GM12878 (cell line): ENCODE measurements around the gene CWC25. TPM values are rescaled to one million over a fixed set of nuclear protein-coding genes. Genes with fewer than 3 reads are reported as not detected.
"Not testable (repeated sequence)": the region's sequence is repeated elsewhere in the genome, so short reads cannot be mapped to it uniquely, and the experiment has no call there.

Experiments
- ATAC-seq: fragments of 200-7000 bp; cut with Tn5 transposase; 3 replicates; pipeline ENCODE4 v1.9.1; 2020; ENCODE audit warnings: mild to moderate bottlenecking, moderate library complexity
- BruUV-seq: library from RNA; stranded (reverse); fragments of 400-500 nt; replicated peaks from 2 replicates; lab custom pipeline; 2021; lab: Mats Ljungman, UMichigan
- CTCF ChIA-PET: fragments of 300-600 bp; sonication (Branson Sonifier 250); formaldehyde crosslinking; extraction: SDS; loops from one replicate; lab custom pipeline; 2021; ENCODE audit warnings: inconsistent platforms; lab: Yijun Ruan, JAX
- POLR2A ChIA-PET: fragments of 350-600 bp; formaldehyde crosslinking; extraction: SDS; loops from one replicate; lab custom pipeline; 2021; ENCODE audit warnings: inconsistent platforms; lab: Charles Lee
- RAD21 ChIA-PET: fragments of 300-600 bp; sonication (Branson Sonifier 250); formaldehyde crosslinking; loops from one replicate; lab custom pipeline; 2023; ENCODE audit warnings: antibody characterized with exemption; ENCODE audit not compliant: unreplicated experiment; lab: Charles Lee
- SMC1A ChIA-PET: fragments of 300-600 bp; sonication (Branson Sonifier 250); formaldehyde crosslinking; loops from one replicate; lab custom pipeline; 2023; ENCODE audit not compliant: unreplicated experiment, uncharacterized antibody; lab: Charles Lee
- DNase-seq: peaks from one replicate; pipeline ENCODE4 v3.0.0-alpha.2; 2011; ENCODE audit warnings: low read depth, low spot score
- FAIRE-seq: peaks from 3 replicates; lab custom pipeline; 2011; peaks lifted over from hg19 to GRCh38; lab: Jason Lieb, UNC
- H2AFZ ChIP-seq: 2 replicates; pipeline ENCODE4 v1.6.0; 2011; ENCODE audit warnings: low read depth, low read length, control low read depth; ENCODE audit not compliant: control insufficient read depth
- H3K27ac ChIP-seq: 2 replicates; pipeline ENCODE4 v1.5.1; 2011; ENCODE audit warnings: control low read depth; ENCODE audit not compliant: control insufficient read depth, insufficient read depth
- H3K27me3 ChIP-seq, 2 experiments: replicated peaks in 1 of 2; 2 replicates each; pipeline versions ENCODE4 v1.6.0 to v1.6.1; 2011; ENCODE audit warnings: low read length in 1 of 2; ENCODE audit not compliant: control insufficient read depth in 2 of 2, insufficient read depth in 2 of 2
- H3K36me3 ChIP-seq, 2 experiments: 2 replicates each; pipeline ENCODE4 v1.5.1; 2011; ENCODE audit warnings: low read length in 1 of 2; ENCODE audit not compliant: control insufficient read depth in 2 of 2, insufficient read depth in 2 of 2
- H3K4me1 ChIP-seq: 2 replicates; pipeline ENCODE4 v1.6.1; 2011; ENCODE audit warnings: mild to moderate bottlenecking, low read length, moderate library complexity, mixed read lengths; ENCODE audit not compliant: control insufficient read depth, insufficient read depth
- H3K4me2 ChIP-seq: 2 replicates; pipeline ENCODE4 v1.6.0; 2011; ENCODE audit warnings: control low read depth; ENCODE audit not compliant: control insufficient read depth, insufficient read depth
- H3K4me3 ChIP-seq: fragments of 200-600 bp; sonication (generic); 2 replicates; pipeline ENCODE4 v1.5.1; 2016
- H3K79me2 ChIP-seq: 2 replicates; pipeline ENCODE4 v1.6.0; 2011; ENCODE audit warnings: low read length; ENCODE audit not compliant: control insufficient read depth, insufficient read depth
- H3K9ac ChIP-seq: 2 replicates; pipeline ENCODE4 v1.8.0; 2011; ENCODE audit warnings: low read length, control low read depth, mixed read lengths; ENCODE audit not compliant: control insufficient read depth, insufficient read depth
- H3K9me3 ChIP-seq: replicated peaks from 3 replicates; pipeline ENCODE4 v1.5.1; 2011; ENCODE audit warnings: mild to moderate bottlenecking, low read length; ENCODE audit not compliant: control insufficient read depth, insufficient read depth
- H4K20me1 ChIP-seq: 2 replicates; pipeline ENCODE4 v1.6.0; 2011; ENCODE audit not compliant: control insufficient read depth, insufficient read depth
- BCL11A ChIP-seq: IDR thresholded peaks from 2 replicates; pipeline ENCODE4 v1.6.1; 2011; ENCODE audit warnings: low read depth, low read length
- DPF2 ChIP-seq: fragments of 450-650 bp; IDR thresholded peaks from 2 replicates; pipeline ENCODE4 v1.6.1; 2017; ENCODE audit warnings: mild to moderate bottlenecking
- FOS ChIP-seq: IDR thresholded peaks from 3 replicates; pipeline ENCODE4 v1.6.1; 2011; ENCODE audit warnings: borderline replicate concordance; ENCODE audit not compliant: insufficient read length; ENCODE audit errors: extremely low read depth
- FOXK2 ChIP-seq: fragments of 450-650 bp; IDR thresholded peaks from 2 replicates; pipeline ENCODE4 v1.6.1; 2017; ENCODE audit warnings: mild to moderate bottlenecking, moderate library complexity
- IKZF1 ChIP-seq: fragments of 450-650 bp; conservative IDR thresholded peaks from 2 replicates; pipeline ENCODE4 v1.6.1; 2017; ENCODE audit warnings: antibody characterized with exemption, mild to moderate bottlenecking
- IKZF2 ChIP-seq, 2 experiments: fragments of 450-650 bp; IDR thresholded peaks; 2 replicates each; pipeline ENCODE4 v1.6.1; 2017; ENCODE audit warnings: mild to moderate bottlenecking in 2 of 2, moderate library complexity in 2 of 2
- MAX ChIP-seq: IDR thresholded peaks from 2 replicates; pipeline ENCODE4 v1.6.1; 2012; ENCODE audit warnings: low read depth, low read length, improper control_type of control experiment
- NR2C2 ChIP-seq: IDR thresholded peaks from 2 replicates; pipeline ENCODE4 v1.6.1; 2011; ENCODE audit warnings: borderline replicate concordance, low read depth; ENCODE audit not compliant: control insufficient read depth, insufficient read length
- POLR2AphosphoS2 ChIP-seq: IDR thresholded peaks from 2 replicates; pipeline ENCODE4 v1.6.1; 2011; ENCODE audit warnings: low read depth, mild to moderate bottlenecking, low read length, improper control_type of control experiment, moderate library complexity
- RELA ChIP-seq: fragments of 450-650 bp; IDR thresholded peaks from 2 replicates; pipeline ENCODE4 v1.8.0; 2014; ENCODE audit warnings: borderline replicate concordance; ENCODE audit not compliant: partially characterized antibody
- RUNX3 ChIP-seq: IDR thresholded peaks from 2 replicates; pipeline ENCODE4 v1.6.1; 2012; ENCODE audit warnings: low read length, inconsistent platforms
- SMAD5 ChIP-seq: IDR thresholded peaks from 2 replicates; pipeline ENCODE4 v1.6.1; 2016; ENCODE audit warnings: antibody characterized with exemption, low read depth
- SMARCA5 ChIP-seq: fragments of 450-650 bp; IDR thresholded peaks from 2 replicates; pipeline ENCODE4 v1.6.1; 2017; ENCODE audit warnings: mild to moderate bottlenecking
- ZBED1 ChIP-seq: IDR thresholded peaks from 2 replicates; pipeline ENCODE4 v1.6.1; 2016; ENCODE audit warnings: borderline replicate concordance
- ZZZ3 ChIP-seq: IDR thresholded peaks from 2 replicates; pipeline ENCODE4 v1.6.1; 2011; ENCODE audit warnings: low read depth; ENCODE audit not compliant: control insufficient read depth, insufficient read length
- WGBS: methylation state at CpG from one replicate; pipeline ENCODE4 v1.1.6; 2016; ENCODE audit warnings: low lambda C conversion rate; ENCODE audit not compliant: insufficient replicate concordance, insufficient coverage; ENCODE audit errors: missing lambda C conversion rate; 5-methylcytosine and 5-hydroxymethylcytosine counted together
- in situ Hi-C: fragments of 300-500 bp; cut with MboI; formaldehyde crosslinking; loops from 9 replicates; pipeline ENCODE4 v1.14.3; 2018; ENCODE audit warnings: mixed read lengths
- intact Hi-C: fragments of 100-400 bp; cut with micrococcal nuclease; formaldehyde crosslinking; loops from one replicate; pipeline ENCODE4 v1.14.2; 2022; ENCODE audit not compliant: unreplicated experiment
- polyA plus RNA-seq, 11 experiments: library from polyadenylated mRNA; depleted of rRNA in 4 of 11; unstranded in 6 of 11; stranded (reverse) in 5 of 11; fragments of >200 nt; fragmentation: Nextera tagmentation in 4 of 11; fragmentation: Illumina TruSeq in 1 of 11; extraction: Ambion mirVana in 4 of 11; extraction: Trizol in 1 of 11; gene quantifications; 1 replicate in 1 of 11; 2 replicates in 10 of 11; pipeline versions ENCODE4 v1.2.1 to v1.2.3, GENCODE V29; 2011 to 2016; ENCODE audit warnings: inconsistent platforms in 2 of 11, missing spikeins in 2 of 11, low read depth in 1 of 11
- total RNA-seq, 4 experiments: library from RNA; depleted of rRNA in 3 of 4; stranded (reverse); fragments of >200 nt in 3 of 4; fragmentation: Illumina TruSeq in 1 of 4; extraction: Trizol in 1 of 4; gene quantifications; 2 replicates each; pipeline versions ENCODE4 v1.2.1 to v1.2.3, GENCODE V29; 2013 to 2021

CWC25 gene
- total and polyA plus RNA-seq, 10 of the 15 experiments (the other 5 are each of a cell fraction or from before 2014, with no cell fraction given), result 14.7 to 29.7 (median 22.9) TPM

DNA sequence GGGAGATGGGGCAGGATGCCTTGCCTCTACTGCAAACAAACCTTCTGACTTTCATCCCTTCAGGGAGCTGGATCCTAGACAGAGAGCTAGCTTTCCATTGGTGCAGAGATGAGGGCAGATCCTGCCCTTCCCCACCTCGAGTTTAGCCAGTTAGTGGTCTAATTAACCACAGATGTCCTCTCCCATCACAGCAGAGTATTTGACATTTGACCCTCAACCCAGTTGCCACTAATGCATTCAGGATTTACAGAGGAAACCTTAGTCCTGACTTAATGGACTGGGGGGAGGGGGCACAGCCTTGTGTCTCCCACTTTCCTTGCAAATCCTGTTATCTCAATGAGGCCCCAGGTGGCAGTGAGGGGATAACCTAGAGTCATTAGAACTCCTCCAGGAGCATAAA lies 35.9 kb downstream of the CWC25 start:
- no peak overlapping the region for H3K27ac ChIP-seq
- CTCF ChIA-PET, result interaction anchor here (0.9 kb wide), 1 partner anchor 455 kb away, joined by 3 read pairs; no protein-coding TSS in a partner anchor
- TF ChIP-seq FOXK2 (no peak), RELA (no peak), IKZF1 (no peak), ZBED1 (no peak), IKZF2 (IDR thresholded peaks at IDR 0.05) (no peak), FOS (no peak), MAX (no peak), DPF2 (no peak), POLR2AphosphoS2 (no peak), SMARCA5 (no peak), SMAD5 (no peak), BCL11A (no peak), ZZZ3 (no peak), RUNX3 (no peak), NR2C2 (no peak)
- TF ChIP-seq, all 136 proteins: peak for 0

GRCh38 chr17:38787999-38788398 lies 37.1 kb downstream of the CWC25 start:
- ChIA-PET SMC1A (interaction anchor here (1.0 to 1.3 kb wide), 2 partner anchors 24 to 36 kb away, joined by 3 read pairs; partner anchors contain the start of gene PSMB3), POLR2A (interaction anchor here (0.6 to 1.5 kb wide), 3 partner anchors 12 to 409 kb away, joined by 3 to 4 read pairs (median 3); no protein-coding TSS in a partner anchor)
- H3K79me2 ChIP-seq, H3K27ac ChIP-seq, H3K4me2 ChIP-seq, H3K4me3 ChIP-seq, BruUV-seq, H3K9ac ChIP-seq, H3K27me3 ChIP-seq, ATAC-seq, RAD21 ChIA-PET, H4K20me1 ChIP-seq, CTCF ChIA-PET, FAIRE-seq, H3K9me3 ChIP-seq, intact Hi-C loops, DNase-seq, H3K4me1 ChIP-seq, in situ Hi-C loops, H2AFZ ChIP-seq: not testable (repeated sequence)
- WGBS, result 98% methylated on average over 4 of the region's 4 CpGs
- H3K36me3 ChIP-seq, result peaks cover 11 to 14% of the 10 kb centered on the region in 2 experiments; a peak in 3 of 4 replicates

More for the DNA sequence above, 35.9 kb downstream of the CWC25 start:
- ATAC-seq (no peak), FAIRE-seq (no peak), DNase-seq (no peak)
- SMC1A ChIA-PET, result interaction anchor here (0.6 to 1.1 kb wide), 3 partner anchors 13 to 617 kb away, joined by 3 read pairs; no protein-coding TSS in a partner anchor
- peaks cover 7 to 9% of the 10 kb centered on the region in 2 experiments; a peak in 3 of 4 replicates for H3K36me3 ChIP-seq
- H3K79me2 ChIP-seq, result peaks cover 2% of the 10 kb centered on the region
- POLR2A ChIA-PET, result no interaction called here
- no peak overlapping the region for H3K4me2 ChIP-seq
- no peaks in the 10 kb centered on the region for H3K9me3 ChIP-seq
- H2AFZ ChIP-seq, result no peak overlapping the region
- in situ Hi-C loops (no loop called here), intact Hi-C loops (no loop called here)
- H3K27me3 ChIP-seq, result no peaks in the 10 kb centered on the region
- no peaks in the 10 kb centered on the region; the same call in 1 of the 2 replicates for H3K4me1 ChIP-seq
- BruUV-seq, result no TSS peak
- 67% methylated on average over 1 of the region's 1 CpG for WGBS
- no peak overlapping the region for H3K9ac ChIP-seq
- no peaks in the 10 kb centered on the region for H4K20me1 ChIP-seq
- RAD21 ChIA-PET, result no interaction called here
- no peak overlapping the region for H3K4me3 ChIP-seq
